Psoas muscle (tissue), 8 donors: Measurements from ENCODE around the gene SLC7A6OS. TPM values are rescaled to one million over a fixed set of nuclear protein-coding genes. Genes with fewer than 3 reads are reported as not detected.

Experiments
- ATAC-seq, 4 donors: fragments of 200-7000 bp; cut with Tn5 transposase; one replicate each; pipeline ENCODE4 v1.9.1; 2020; ENCODE audit warnings: moderate library complexity in 3 of 4, mild to moderate bottlenecking in 2 of 4
- DNase-seq, 2 donors: peaks; one replicate each; pipeline ENCODE4 v3.0.0-alpha.2; 2020
- H3K27ac ChIP-seq: fragments of 200-600 bp; one replicate; pipeline ENCODE4 v1.8.0; 2022
- H3K27me3 ChIP-seq, 3 donors: fragments of 200-600 bp in 1 of 3; one replicate each; pipeline versions ENCODE4 v1.6.1 to v1.8.0; 2013 to 2022; ENCODE audit warnings: low read length in 2 of 3, mild to moderate bottlenecking in 2 of 3, moderate library complexity in 1 of 3; ENCODE audit not compliant: insufficient read depth in 3 of 3
- H3K36me3 ChIP-seq, 2 donors: fragments of 200-600 bp in 1 of 2; one replicate each; pipeline versions ENCODE4 v1.6.1 to v1.8.0; 2013 to 2022; ENCODE audit warnings: low read depth in 1 of 2, mild to moderate bottlenecking in 1 of 2, moderate library complexity in 1 of 2; ENCODE audit not compliant: insufficient read depth in 1 of 2
- H3K4me1 ChIP-seq: fragments of 200-600 bp; one replicate; pipeline ENCODE4 v1.8.0; 2022
- H3K4me3 ChIP-seq: fragments of 200-600 bp; one replicate; pipeline ENCODE4 v1.8.0; 2022; ENCODE audit warnings: mild to moderate bottlenecking
- H3K9me3 ChIP-seq: fragments of 200-600 bp; one replicate; pipeline ENCODE4 v1.8.0; 2022
- CTCF ChIP-seq: fragments of 200-600 bp; IDR thresholded peaks from one replicate; pipeline ENCODE4 v1.8.0; 2022; ENCODE audit warnings: antibody characterized with exemption
- WGBS, 3 donors: extraction: QIAGEN DNeasy Blood & Tissue Kit; methylation state at CpG; one replicate each; pipeline versions ENCODE4 v1.1.6 to v1.1.7; 2013; 5-methylcytosine and 5-hydroxymethylcytosine counted together
- intact Hi-C, 2 donors: fragments of 100-400 bp; cut with DNase I; formaldehyde crosslinking; loops; one replicate each; pipeline versions ENCODE4 v1.11.0 to v1.14.2; 2022
- polyA plus RNA-seq, 3 donors: library from polyadenylated mRNA; stranded (reverse); fragments of 200-250 nt; gene quantifications; one replicate each; pipeline ENCODE4 v1.2.3, GENCODE V29; 2013
- total RNA-seq, 4 donors: library from RNA; stranded (reverse); fragmentation: NEBNext Ultra II Directional in 2 of 4; extraction: Animal tissue kit (Norgen Biotek cat#: 25700) in 2 of 4; gene quantifications; one replicate each; pipeline versions ENCODE4 v1.2.1 to v1.2.4, GENCODE V29; 2021 to 2023
- donor health status: healthy with polysubstance abuse.
- donor health status: DM: no; HTN: no; CAD: no; lungs with moderate emphysema.
- donor health status: Bipolar disorder and iron deficiency.
- donor health status: healthy.
- donor health status: DM: yes; HTN: yes; CAD: no.
- donor health status: DM: no; HTN: no; CAD: no.
- donor health status: DM: no; HTN: no; CAD: no.
- donor health status: DM: yes; HTN: yes; CAD: no.

SLC7A6OS gene
- total and polyA plus RNA-seq, 7 donors = 5.8 to 16.3 (median 9.5) TPM

- DNase-seq = no peak
- TF ChIP-seq CTCF = no peak
- H3K36me3 ChIP-seq = peaks cover 9 to 100% of the 10 kb centered on the region in 2 donors
- no peaks in the 10 kb centered on the region for H3K9me3 ChIP-seq
- H3K4me3 ChIP-seq = no peak overlapping the region
- H3K27ac ChIP-seq = peak overlapping the region; percentile 64
- H3K27me3 ChIP-seq = no peaks in the 10 kb centered on the region
- intact Hi-C loops = loop anchor here in 1 of 2 donors (5.0 kb wide), 1 partner anchor 38 kb away; the partner anchor contains the start of gene SLC7A6
- no peak for ATAC-seq
- peaks cover 29% of the 10 kb centered on the region for H3K4me1 ChIP-seq
- WGBS, 3 donors = 72 to 76% (median 73%) methylated on average over 11 of the region's 11 CpGs
Measured at GRCh38 chr16:68299571-68300453, 10.9 kb downstream of the SLC7A6OS start.

- DNase-seq = peak; percentile 63 to 83
- 19 to 35% (median 26%) methylated on average over 5 of the region's 5 CpGs for WGBS, 3 donors
- Histone ChIP-seq H3K27me3 (no peaks in the 10 kb centered on the region), H3K9me3 (no peaks in the 10 kb centered on the region), H3K27ac (peak overlapping the region; percentile 64), H3K36me3 (peaks cover 9 to 100% of the 10 kb centered on the region in 2 donors), H3K4me1 (peaks cover 29% of the 10 kb centered on the region), H3K4me3 (no peak overlapping the region)
- TF ChIP-seq CTCF = no peak
- ATAC-seq = peak; percentile 52 to 64 (median 54)
- intact Hi-C loops = loop anchor here in 1 of 2 donors (5.0 kb wide), 1 partner anchor 37 kb away; the partner anchor contains the start of gene SLC7A6
Measured at GRCh38 chr16:68298907-68299561, 11.7 kb downstream of the SLC7A6OS start.

DNA sequence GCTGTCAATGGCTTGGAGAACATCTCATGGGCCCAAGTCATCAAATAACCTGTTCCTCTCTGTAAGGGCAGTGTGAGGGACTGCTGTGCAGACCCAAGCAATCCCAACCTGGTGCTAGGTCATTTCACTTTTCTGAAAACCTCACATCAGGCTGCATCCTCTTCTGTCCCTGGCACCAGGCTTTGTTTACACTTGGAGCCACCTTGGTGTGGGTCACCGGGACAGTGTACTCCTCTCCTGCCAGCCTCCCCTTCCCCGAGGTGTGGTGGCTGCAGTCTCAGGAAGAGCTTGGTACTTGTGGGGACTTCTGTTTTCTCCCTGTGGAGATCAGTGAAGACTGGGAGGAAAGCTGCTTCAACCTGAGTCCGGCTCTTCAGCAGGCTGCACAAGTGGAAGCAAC lies 12.4 kb downstream of the SLC7A6OS start:
- H3K9me3 ChIP-seq = no peaks in the 10 kb centered on the region
- H3K4me1 ChIP-seq = peaks cover 29% of the 10 kb centered on the region
- peak overlapping the region; percentile 64 for H3K27ac ChIP-seq
- TF ChIP-seq CTCF = no peak
- H3K4me3 ChIP-seq = no peak overlapping the region
- H3K36me3 ChIP-seq = peaks cover 9 to 100% of the 10 kb centered on the region in 2 donors
- H3K27me3 ChIP-seq = no peaks in the 10 kb centered on the region
- DNase-seq (no peak), ATAC-seq (peak in 3 of 4 donors; percentile 5 to 20 (median 15))
- 65 to 90% (median 79%) methylated on average over 3 of the region's 3 CpGs for WGBS, 3 donors
- intact Hi-C loops = loop anchor here in 1 of 2 donors (5.0 kb wide), 1 partner anchor 36 kb away; the partner anchor contains the start of gene SLC7A6

- TF ChIP-seq CTCF = no peak
- Histone ChIP-seq H3K4me3 (no peak overlapping the region), H3K27me3 (no peaks in the 10 kb centered on the region), H3K9me3 (no peaks in the 10 kb centered on the region), H3K36me3 (peaks cover 9 to 100% of the 10 kb centered on the region in 2 donors), H3K27ac (peak overlapping the region; percentile 64), H3K4me1 (peaks cover 29% of the 10 kb centered on the region)
- DNase-seq (no peak), ATAC-seq (no peak)
- intact Hi-C loops = loop anchor here in 1 of 2 donors (5.0 kb wide), 1 partner anchor 36 kb away; the partner anchor contains the start of gene SLC7A6
- WGBS, 3 donors = 44 to 60% (median 46%) methylated on average over 3 of the region's 3 CpGs
Measured at GRCh38 chr16:68297908-68298307, 12.8 kb downstream of the SLC7A6OS start.
